ENCODE measurements around the gene WDR75. TPM values are rescaled to one million over a fixed set of nuclear protein-coding genes. Genes with fewer than 3 reads are reported as not detected.

Gene WDR75
- total and polyA plus RNA-seq, 2 donors: 40.7 to 41.6 TPM

DNA sequence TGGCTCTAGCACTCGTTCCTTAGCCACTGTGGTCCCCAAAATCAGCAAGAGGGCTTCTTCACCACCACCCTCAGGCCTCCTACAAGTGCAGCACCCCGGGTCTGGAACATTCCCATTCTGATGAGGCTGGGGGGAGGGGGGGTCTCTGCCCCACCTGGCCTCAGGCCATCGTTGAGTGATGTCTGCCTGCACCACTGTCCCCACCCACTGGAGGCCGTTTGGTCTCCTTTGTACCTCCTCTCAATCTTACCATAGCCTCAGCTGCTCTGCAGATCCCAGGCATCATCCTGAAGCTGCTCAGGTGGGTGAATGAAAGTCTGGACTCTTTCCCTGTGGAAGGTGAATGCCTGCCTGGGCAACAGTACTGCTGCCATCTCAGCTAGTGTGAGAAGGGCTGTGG, 42.3 kb downstream of the WDR75 start:
- no peaks in the 10 kb centered on the region for H3K4me1 ChIP-seq (ENCODE audit: control insufficient read depth in 2 of 2, insufficient read depth in 2 of 2, low read length in 2 of 2)
- H3K36me3 ChIP-seq (ENCODE audit: control insufficient read depth in 2 of 2, insufficient read depth in 2 of 2, low read length in 1 of 2): no peaks in the 10 kb centered on the region
- H3K9me3 ChIP-seq (ENCODE audit: control insufficient read depth in 2 of 2, insufficient read depth in 1 of 2, low read length in 1 of 2): no peaks in the 10 kb centered on the region
- H3K4me3 ChIP-seq (ENCODE audit: low read length in 2 of 2): no peak overlapping the region
- no peak for DNase-seq (ENCODE audit: low read depth in 6 of 9, low spot score in 9 of 9)
- WGBS: 93% methylated on average over 4 of the region's 4 CpGs
- no peaks in the 10 kb centered on the region for H3K27me3 ChIP-seq (ENCODE audit: control insufficient read depth in 2 of 2, insufficient read depth in 1 of 2, low read length in 1 of 2)
- no peak overlapping the region for H3K27ac ChIP-seq (ENCODE audit: low read depth in 1 of 2, low read length in 1 of 2)

DNA sequence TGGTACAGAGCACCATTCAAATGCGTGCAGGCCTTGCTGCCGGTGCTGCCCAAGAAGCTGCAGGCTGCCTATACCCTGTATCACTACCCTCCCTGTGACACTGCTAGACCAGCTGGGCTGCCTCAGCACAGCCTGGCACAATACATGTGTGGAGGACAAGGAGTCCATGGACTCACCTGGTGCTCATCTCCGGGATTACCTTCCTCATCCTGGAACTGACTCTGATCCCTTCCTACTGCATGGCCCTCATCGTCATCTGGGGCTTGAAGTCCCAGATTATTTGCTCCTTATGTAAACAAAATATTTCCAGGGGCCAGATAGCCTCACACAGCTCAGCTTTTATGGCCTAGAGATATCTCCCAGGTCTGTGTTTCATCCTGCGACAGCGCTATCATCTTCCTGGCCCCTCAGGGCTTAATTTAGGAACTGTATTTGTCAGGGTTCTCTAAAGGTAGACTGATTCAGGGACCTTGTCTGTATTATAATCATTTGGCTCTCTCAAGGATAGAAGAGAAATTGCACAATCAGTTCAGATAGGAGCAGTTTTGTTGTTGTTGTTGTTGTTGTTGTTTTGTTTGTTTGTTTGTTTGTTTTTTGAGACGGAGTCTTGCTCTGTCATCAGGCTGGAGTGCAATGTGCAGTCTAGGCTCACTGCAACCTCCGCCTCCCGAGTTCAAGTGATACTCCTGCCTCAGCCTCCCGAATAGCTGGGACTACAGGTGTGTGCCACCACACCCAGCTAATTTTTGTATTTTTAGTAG, 42.9 kb downstream of the WDR75 start:
- H3K27me3 ChIP-seq (ENCODE audit: control insufficient read depth in 2 of 2, insufficient read depth in 1 of 2, low read length in 1 of 2): no peaks in the 10 kb centered on the region
- WGBS: 98% methylated on average over 10 of the region's 10 CpGs
- no peaks in the 10 kb centered on the region for H3K9me3 ChIP-seq (ENCODE audit: control insufficient read depth in 2 of 2, insufficient read depth in 1 of 2, low read length in 1 of 2)
- H3K36me3 ChIP-seq (ENCODE audit: control insufficient read depth in 2 of 2, insufficient read depth in 2 of 2, low read length in 1 of 2): no peaks in the 10 kb centered on the region
- no peak for DNase-seq (ENCODE audit: low read depth in 6 of 9, low spot score in 9 of 9)
- no peak overlapping the region for H3K4me3 ChIP-seq (ENCODE audit: low read length in 2 of 2)
- H3K4me1 ChIP-seq (ENCODE audit: control insufficient read depth in 2 of 2, insufficient read depth in 2 of 2, low read length in 2 of 2): no peaks in the 10 kb centered on the region
- H3K27ac ChIP-seq (ENCODE audit: low read depth in 1 of 2, low read length in 1 of 2): no peak overlapping the region

DNA sequence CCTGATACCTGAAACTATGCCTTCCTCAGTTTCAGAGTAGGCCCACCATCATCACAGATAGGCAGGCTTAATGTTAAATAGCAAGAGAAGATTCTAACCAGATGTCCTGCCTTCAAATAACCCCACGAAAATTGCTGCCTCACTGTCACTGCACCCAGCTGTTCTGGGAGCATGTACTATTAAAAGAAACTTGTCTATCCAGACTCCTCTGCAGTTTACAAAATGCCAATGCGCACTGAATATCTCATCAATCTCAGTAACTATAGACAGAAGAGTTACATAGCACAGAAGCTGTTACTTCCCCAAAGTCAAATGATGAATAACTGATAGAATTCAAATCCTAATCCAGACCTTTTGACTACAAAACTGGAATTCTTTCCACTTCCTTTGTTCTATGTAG, 43.9 kb downstream of the WDR75 start:
- no peaks in the 10 kb centered on the region for H3K9me3 ChIP-seq (ENCODE audit: control insufficient read depth in 2 of 2, insufficient read depth in 1 of 2, low read length in 1 of 2)
- DNase-seq (ENCODE audit: low read depth in 6 of 9, low spot score in 9 of 9): no peak
- no peaks in the 10 kb centered on the region for H3K36me3 ChIP-seq (ENCODE audit: control insufficient read depth in 2 of 2, insufficient read depth in 2 of 2, low read length in 1 of 2)
- no peak overlapping the region for H3K27ac ChIP-seq (ENCODE audit: low read depth in 1 of 2, low read length in 1 of 2)
- H3K4me3 ChIP-seq (ENCODE audit: low read length in 2 of 2): no peak overlapping the region
- no peaks in the 10 kb centered on the region for H3K4me1 ChIP-seq (ENCODE audit: control insufficient read depth in 2 of 2, insufficient read depth in 2 of 2, low read length in 2 of 2)
- H3K27me3 ChIP-seq (ENCODE audit: control insufficient read depth in 2 of 2, insufficient read depth in 1 of 2, low read length in 1 of 2): no peaks in the 10 kb centered on the region
- WGBS: 72% methylated on average over 2 of the region's 2 CpGs

DNA sequence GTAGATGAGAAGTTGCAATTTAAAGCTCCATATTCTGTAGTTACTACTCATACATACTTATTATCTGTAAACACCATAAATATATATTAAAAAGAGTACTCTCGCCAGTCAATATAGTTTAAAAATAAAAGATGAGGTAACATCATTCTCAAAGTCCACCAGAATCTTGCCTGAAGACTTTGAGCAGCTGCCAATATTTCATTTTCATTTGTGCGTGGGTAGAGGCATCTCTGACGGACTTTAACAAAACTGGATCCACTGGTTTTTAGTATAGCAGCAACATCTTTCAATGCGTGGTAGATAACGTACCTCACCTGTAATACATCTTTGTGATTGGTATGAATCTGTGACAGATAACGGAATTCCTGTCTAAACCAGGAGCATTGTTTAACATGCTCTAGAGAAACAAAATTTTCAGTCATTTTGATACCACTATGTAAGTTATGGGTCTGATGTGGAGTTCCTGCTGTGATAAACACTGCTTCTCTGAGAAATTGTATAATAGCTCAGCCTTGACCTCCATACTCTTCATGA, 45.0 kb downstream of the WDR75 start:
- Histone ChIP-seq H3K4me1 (ENCODE audit: control insufficient read depth in 2 of 2, insufficient read depth in 2 of 2, low read length in 2 of 2) (no peaks in the 10 kb centered on the region), H3K27me3 (ENCODE audit: control insufficient read depth in 2 of 2, insufficient read depth in 1 of 2, low read length in 1 of 2) (no peaks in the 10 kb centered on the region), H3K36me3 (ENCODE audit: control insufficient read depth in 2 of 2, insufficient read depth in 2 of 2, low read length in 1 of 2) (no peaks in the 10 kb centered on the region), H3K9me3 (ENCODE audit: control insufficient read depth in 2 of 2, insufficient read depth in 1 of 2, low read length in 1 of 2) (no peaks in the 10 kb centered on the region), H3K4me3 (ENCODE audit: low read length in 2 of 2) (no peak overlapping the region), H3K27ac (ENCODE audit: low read depth in 1 of 2, low read length in 1 of 2) (no peak overlapping the region)
- 83% methylated on average over 6 of the region's 6 CpGs for WGBS
- no peak for DNase-seq (ENCODE audit: low read depth in 6 of 9, low spot score in 9 of 9)

DNA sequence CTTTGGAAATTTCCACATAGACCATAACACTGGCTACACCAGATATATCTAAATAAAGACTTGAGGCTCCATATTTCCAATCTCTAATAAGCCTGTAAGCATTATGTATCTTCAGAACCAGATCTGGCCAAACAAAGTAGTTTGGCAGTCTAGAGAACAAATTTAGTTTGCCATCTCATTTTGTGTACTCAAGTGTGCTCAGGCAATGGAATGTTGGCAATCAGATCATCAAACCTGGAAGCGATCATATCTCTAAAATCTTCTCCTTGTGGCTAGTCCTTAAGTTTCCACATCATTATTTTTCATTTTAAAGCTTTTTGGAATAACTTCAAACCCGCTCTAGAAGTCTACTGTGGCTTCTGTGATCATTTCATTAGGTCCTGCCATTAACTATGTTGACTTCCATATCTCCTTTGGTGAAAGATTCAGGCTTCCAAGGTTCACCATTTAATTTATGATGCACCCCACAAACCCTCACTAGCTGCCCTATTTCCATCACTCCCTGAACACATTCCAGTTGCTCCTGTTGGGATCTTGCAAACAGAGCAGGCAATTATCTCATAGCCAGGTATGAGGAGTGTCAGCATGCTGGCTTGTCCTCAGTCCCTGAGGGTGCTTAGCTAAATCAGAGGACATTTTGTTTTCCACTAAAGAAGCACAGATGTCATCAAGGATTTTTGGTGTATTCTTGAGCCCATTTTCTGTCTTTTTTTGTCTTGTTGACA, 46.2 kb downstream of the WDR75 start:
- H3K4me3 ChIP-seq (ENCODE audit: low read length in 2 of 2): no peak overlapping the region
- no peak overlapping the region for H3K27ac ChIP-seq (ENCODE audit: low read depth in 1 of 2, low read length in 1 of 2)
- 93% methylated on average over 2 of the region's 2 CpGs for WGBS
- no peak for DNase-seq (ENCODE audit: low read depth in 6 of 9, low spot score in 9 of 9)
- no peaks in the 10 kb centered on the region for H3K27me3 ChIP-seq (ENCODE audit: control insufficient read depth in 2 of 2, insufficient read depth in 1 of 2, low read length in 1 of 2)
- H3K4me1 ChIP-seq (ENCODE audit: control insufficient read depth in 2 of 2, insufficient read depth in 2 of 2, low read length in 2 of 2): no peaks in the 10 kb centered on the region
- H3K36me3 ChIP-seq (ENCODE audit: control insufficient read depth in 2 of 2, insufficient read depth in 2 of 2, low read length in 1 of 2): no peaks in the 10 kb centered on the region
- H3K9me3 ChIP-seq (ENCODE audit: control insufficient read depth in 2 of 2, insufficient read depth in 1 of 2, low read length in 1 of 2): no peaks in the 10 kb centered on the region

DNA sequence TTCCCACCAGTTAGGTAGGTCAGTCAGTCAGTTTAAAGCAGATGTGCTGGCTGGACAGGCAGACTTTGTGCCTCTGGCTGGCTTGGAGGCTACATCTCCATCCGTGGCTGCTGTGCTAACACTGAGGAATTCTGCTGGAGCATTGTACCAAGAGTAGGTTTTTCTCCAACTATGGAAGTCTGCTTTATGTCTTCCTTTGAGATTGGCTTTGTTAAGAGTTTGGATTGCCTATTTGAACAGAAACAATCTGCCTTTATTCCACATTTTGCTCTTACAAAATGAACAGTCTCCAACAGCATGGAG, 46.7 kb downstream of the WDR75 start:
- H3K27ac ChIP-seq (ENCODE audit: low read depth in 1 of 2, low read length in 1 of 2): no peak overlapping the region
- H3K9me3 ChIP-seq (ENCODE audit: control insufficient read depth in 2 of 2, insufficient read depth in 1 of 2, low read length in 1 of 2): no peaks in the 10 kb centered on the region
- no peaks in the 10 kb centered on the region for H3K4me1 ChIP-seq (ENCODE audit: control insufficient read depth in 2 of 2, insufficient read depth in 2 of 2, low read length in 2 of 2)
- no peaks in the 10 kb centered on the region for H3K36me3 ChIP-seq (ENCODE audit: control insufficient read depth in 2 of 2, insufficient read depth in 2 of 2, low read length in 1 of 2)
- 95% methylated on average over 1 of the region's 1 CpG for WGBS
- no peaks in the 10 kb centered on the region for H3K27me3 ChIP-seq (ENCODE audit: control insufficient read depth in 2 of 2, insufficient read depth in 1 of 2, low read length in 1 of 2)
- no peak overlapping the region for H3K4me3 ChIP-seq (ENCODE audit: low read length in 2 of 2)
- no peak for DNase-seq (ENCODE audit: low read depth in 6 of 9, low spot score in 9 of 9)

DNA sequence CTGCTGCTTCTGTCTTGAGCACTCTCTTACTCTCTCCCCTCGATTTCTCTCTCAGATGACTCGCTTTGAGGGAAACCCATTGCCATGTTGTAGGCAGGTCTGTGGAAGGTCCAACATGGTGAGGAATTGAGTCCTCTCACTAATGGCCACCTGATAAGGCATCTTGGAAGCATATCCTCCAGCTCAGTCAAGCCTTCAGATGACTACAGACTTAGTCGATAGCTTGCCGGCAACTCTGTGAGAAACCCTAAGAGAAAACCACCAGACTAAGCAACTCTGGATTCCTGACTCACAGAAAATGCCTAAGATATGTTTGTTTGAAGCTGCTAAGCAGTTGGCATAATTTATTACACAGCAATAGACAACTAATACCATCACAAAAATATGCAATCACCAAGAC, 51.2 kb downstream of the WDR75 start:
- no peak overlapping the region for H3K4me3 ChIP-seq (ENCODE audit: low read length in 2 of 2)
- over 99% methylated on average over 4 of the region's 4 CpGs for WGBS
- H3K36me3 ChIP-seq (ENCODE audit: control insufficient read depth in 2 of 2, insufficient read depth in 2 of 2, low read length in 1 of 2): no peaks in the 10 kb centered on the region
- no peaks in the 10 kb centered on the region for H3K4me1 ChIP-seq (ENCODE audit: control insufficient read depth in 2 of 2, insufficient read depth in 2 of 2, low read length in 2 of 2)
- H3K9me3 ChIP-seq (ENCODE audit: control insufficient read depth in 2 of 2, insufficient read depth in 1 of 2, low read length in 1 of 2): no peaks in the 10 kb centered on the region
- no peak for DNase-seq (ENCODE audit: low read depth in 6 of 9, low spot score in 9 of 9)
- no peak overlapping the region for H3K27ac ChIP-seq (ENCODE audit: low read depth in 1 of 2, low read length in 1 of 2)
- no peaks in the 10 kb centered on the region for H3K27me3 ChIP-seq (ENCODE audit: control insufficient read depth in 2 of 2, insufficient read depth in 1 of 2, low read length in 1 of 2)

DNA sequence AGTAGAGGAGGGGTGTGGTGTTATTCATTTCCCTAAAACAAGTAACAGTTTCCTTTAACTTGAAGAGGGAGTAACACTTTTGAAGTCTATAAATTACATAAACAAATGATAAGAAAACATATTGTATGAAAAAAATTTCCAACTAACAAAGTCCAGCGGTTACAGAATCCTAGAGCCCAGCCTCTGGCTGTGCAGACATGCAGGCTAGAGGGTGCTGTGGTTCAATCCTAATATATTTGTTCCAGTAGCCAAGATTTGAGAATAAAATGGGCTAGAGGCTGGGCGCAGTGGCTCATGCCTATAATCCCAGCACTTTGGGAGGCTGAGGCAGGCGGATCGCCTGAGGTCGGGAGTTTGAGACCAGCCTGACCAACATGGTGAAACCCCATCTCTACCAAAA, 56.9 kb downstream of the WDR75 start:
- Histone ChIP-seq H3K4me1 (ENCODE audit: control insufficient read depth in 2 of 2, insufficient read depth in 2 of 2, low read length in 2 of 2) (no peaks in the 10 kb centered on the region), H3K27me3 (ENCODE audit: control insufficient read depth in 2 of 2, insufficient read depth in 1 of 2, low read length in 1 of 2) (no peaks in the 10 kb centered on the region), H3K9me3 (ENCODE audit: control insufficient read depth in 2 of 2, insufficient read depth in 1 of 2, low read length in 1 of 2) (no peaks in the 10 kb centered on the region), H3K27ac (ENCODE audit: low read depth in 1 of 2, low read length in 1 of 2) (no peak overlapping the region), H3K36me3 (ENCODE audit: control insufficient read depth in 2 of 2, insufficient read depth in 2 of 2, low read length in 1 of 2) (no peaks in the 10 kb centered on the region), H3K4me3 (ENCODE audit: low read length in 2 of 2) (no peak overlapping the region)
- no peak for DNase-seq (ENCODE audit: low read depth in 6 of 9, low spot score in 9 of 9)
- WGBS: 97% methylated on average over 5 of the region's 5 CpGs

DNA sequence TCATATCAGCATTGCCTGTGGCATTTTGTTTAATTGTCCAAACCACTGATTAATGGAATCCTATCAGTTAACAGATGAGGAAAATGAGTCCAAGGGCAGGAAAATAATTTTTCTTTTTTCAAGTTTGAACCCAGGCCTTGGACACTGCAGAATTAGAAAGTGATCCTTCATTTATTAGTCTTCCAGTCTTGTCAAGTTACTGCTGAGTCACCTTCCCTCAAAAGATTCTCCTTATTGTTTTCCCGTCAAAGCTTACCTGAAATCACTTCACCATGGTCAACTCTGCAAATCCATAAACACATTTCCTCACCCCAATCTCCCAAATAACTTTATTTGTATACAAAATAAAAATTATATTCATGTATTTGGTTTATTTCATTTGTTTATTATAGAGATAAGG, 57.9 kb downstream of the WDR75 start:
- Histone ChIP-seq H3K4me1 (ENCODE audit: control insufficient read depth in 2 of 2, insufficient read depth in 2 of 2, low read length in 2 of 2) (no peaks in the 10 kb centered on the region), H3K27ac (ENCODE audit: low read depth in 1 of 2, low read length in 1 of 2) (no peak overlapping the region), H3K36me3 (ENCODE audit: control insufficient read depth in 2 of 2, insufficient read depth in 2 of 2, low read length in 1 of 2) (no peaks in the 10 kb centered on the region), H3K27me3 (ENCODE audit: control insufficient read depth in 2 of 2, insufficient read depth in 1 of 2, low read length in 1 of 2) (no peaks in the 10 kb centered on the region), H3K9me3 (ENCODE audit: control insufficient read depth in 2 of 2, insufficient read depth in 1 of 2, low read length in 1 of 2) (no peaks in the 10 kb centered on the region), H3K4me3 (ENCODE audit: low read length in 2 of 2) (no peak overlapping the region)
- 95% methylated on average over 1 of the region's 1 CpG for WGBS
- no peak for DNase-seq (ENCODE audit: low read depth in 6 of 9, low spot score in 9 of 9)
